SK-N-SH (cell line): ENCODE results near the gene TSPAN32. TPM values are rescaled to one million over a fixed set of nuclear protein-coding genes. Genes with fewer than 3 reads are reported as not detected.

Experiments
- polyA plus RNA-seq, 3 experiments: library from polyadenylated mRNA; depleted of rRNA; stranded (reverse); fragments of >200 nt; gene quantifications; 2 replicates each; pipeline ENCODE4 v1.2.3, GENCODE V29; 2012
- small RNA-seq, 7 experiments: library from RNA; depleted of rRNA; stranded (forward); fragments of <200 nt; gene quantifications; one replicate each; pipeline ENCODE3, GENCODE V24; 2012

TSPAN32 gene
- polyA plus RNA-seq, 1 of the 3 experiments (the other 2 are of a cell fraction), result 0.12 TPM

Small RNA genes lying within 50 kb of the gene (small RNA-seq; reads per million reads assigned to genes)
- 0 reads per million in 7 experiments for gene RNU6-878P

Other genes with a start within 250 kb of the TSPAN32 start
- 0.05 TPM in 1 of 2 replicates, not detected in the other for gene IGF2, start 162.6 kb upstream of the TSPAN32 start, polyA plus RNA-seq (2012; rRNA removed)
- not detected in 2 replicates for gene INS, start 140.8 kb upstream of the TSPAN32 start, polyA plus RNA-seq (2012; rRNA removed)
- gene TH, start 130.2 kb upstream of the TSPAN32 start, polyA plus RNA-seq (2012; rRNA removed), result not detected in 2 replicates
- not detected in 2 replicates for gene ASCL2, start 31.4 kb upstream of the TSPAN32 start, polyA plus RNA-seq (2012; rRNA removed)
- 0.03 and 0.06 TPM in 2 replicates for gene C11orf21, start 95 bp upstream of the TSPAN32 start, polyA plus RNA-seq (2012; rRNA removed)
- gene CD81, start 75.3 kb downstream of the TSPAN32 start, polyA plus RNA-seq (2012; rRNA removed), result 373 and 517 TPM in 2 replicates
- gene TSSC4, start 98.7 kb downstream of the TSPAN32 start, polyA plus RNA-seq (2012; rRNA removed), result 45.1 and 45.3 TPM in 2 replicates
- gene TRPM5, start 142.5 kb downstream of the TSPAN32 start, polyA plus RNA-seq (2012; rRNA removed), result not detected in 2 replicates
- gene KCNQ1, start 143.0 kb downstream of the TSPAN32 start, polyA plus RNA-seq (2012; rRNA removed), result 0.05 and 0.15 TPM in 2 replicates